K562 (cell line): ENCODE data around the gene XPOT. TPM values are rescaled to one million over a fixed set of nuclear protein-coding genes. Genes with fewer than 3 reads are reported as not detected.

Experiments used
- CHD2 ChIP-seq: IDR thresholded peaks from 2 replicates; pipeline ENCODE4 v1.6.1; 2011; ENCODE audit warnings: low read depth, low read length
- MYBL2 ChIP-seq, 2 experiments: fragments of 450-650 bp in 1 of 2; sonication (generic) in 1 of 2; formaldehyde crosslinking in 1 of 2; IDR thresholded peaks; 2 replicates each; pipeline versions ENCODE4 v1.6.1 to v1.8.1; 2017 to 2022; ENCODE audit warnings: borderline replicate concordance in 1 of 2, inconsistent platforms in 1 of 2, low read depth in 1 of 2, mild to moderate bottlenecking in 1 of 2, missing genetic modification reagents in 1 of 2, moderate library complexity in 1 of 2
- RREB1 ChIP-seq: fragments of 250-450 bp; sonication (Bioruptor Pico); IDR thresholded peaks from 2 replicates; pipeline ENCODE4 v1.4.0; 2020
- ZNF41 ChIP-seq: fragments of 250-450 bp; sonication (Bioruptor Pico); conservative IDR thresholded peaks from 2 replicates; pipeline ENCODE4 v1.4.0; 2020; ENCODE audit warnings: mild to moderate bottlenecking
- polyA plus RNA-seq, 8 experiments: library from polyadenylated mRNA; depleted of rRNA in 4 of 8; stranded (reverse) in 5 of 8; unstranded in 3 of 8; fragments of >200 nt; fragmentation: Nextera tagmentation in 2 of 8; fragmentation: Illumina TruSeq in 1 of 8; extraction: Ambion mirVana in 2 of 8; extraction: Trizol in 1 of 8; gene quantifications; 2 replicates each; pipeline versions ENCODE4 v1.2.1 to v1.2.3, GENCODE V29; 2011 to 2014; ENCODE audit warnings: inconsistent platforms in 1 of 8, missing spikeins in 1 of 8
- total RNA-seq, 7 experiments: library from RNA; depleted of rRNA in 6 of 7; stranded (reverse); fragments of >200 nt in 6 of 7; fragmentation: Illumina TruSeq in 2 of 7; extraction: Trizol in 2 of 7; gene quantifications; 2 replicates each; pipeline versions ENCODE4 v1.2.1 to v1.2.3, GENCODE V29; 2011 to 2021; ENCODE audit warnings: low replicate concordance in 1 of 7
- TF ChIP-seq, protein P1 (sequence below): sonication (generic); formaldehyde crosslinking; IDR thresholded peaks from 2 replicates; pipeline ENCODE4 v1.8.0; 2023; ENCODE audit warnings: mild to moderate bottlenecking, missing genetic modification reagents

The XPOT gene
- total and polyA plus RNA-seq, 9 of the 15 experiments (the other 6 are each of a cell fraction or from before 2014, with no cell fraction given) = 26.2 to 192 (median 102) TPM

- TF ChIP-seq, protein P1, sequence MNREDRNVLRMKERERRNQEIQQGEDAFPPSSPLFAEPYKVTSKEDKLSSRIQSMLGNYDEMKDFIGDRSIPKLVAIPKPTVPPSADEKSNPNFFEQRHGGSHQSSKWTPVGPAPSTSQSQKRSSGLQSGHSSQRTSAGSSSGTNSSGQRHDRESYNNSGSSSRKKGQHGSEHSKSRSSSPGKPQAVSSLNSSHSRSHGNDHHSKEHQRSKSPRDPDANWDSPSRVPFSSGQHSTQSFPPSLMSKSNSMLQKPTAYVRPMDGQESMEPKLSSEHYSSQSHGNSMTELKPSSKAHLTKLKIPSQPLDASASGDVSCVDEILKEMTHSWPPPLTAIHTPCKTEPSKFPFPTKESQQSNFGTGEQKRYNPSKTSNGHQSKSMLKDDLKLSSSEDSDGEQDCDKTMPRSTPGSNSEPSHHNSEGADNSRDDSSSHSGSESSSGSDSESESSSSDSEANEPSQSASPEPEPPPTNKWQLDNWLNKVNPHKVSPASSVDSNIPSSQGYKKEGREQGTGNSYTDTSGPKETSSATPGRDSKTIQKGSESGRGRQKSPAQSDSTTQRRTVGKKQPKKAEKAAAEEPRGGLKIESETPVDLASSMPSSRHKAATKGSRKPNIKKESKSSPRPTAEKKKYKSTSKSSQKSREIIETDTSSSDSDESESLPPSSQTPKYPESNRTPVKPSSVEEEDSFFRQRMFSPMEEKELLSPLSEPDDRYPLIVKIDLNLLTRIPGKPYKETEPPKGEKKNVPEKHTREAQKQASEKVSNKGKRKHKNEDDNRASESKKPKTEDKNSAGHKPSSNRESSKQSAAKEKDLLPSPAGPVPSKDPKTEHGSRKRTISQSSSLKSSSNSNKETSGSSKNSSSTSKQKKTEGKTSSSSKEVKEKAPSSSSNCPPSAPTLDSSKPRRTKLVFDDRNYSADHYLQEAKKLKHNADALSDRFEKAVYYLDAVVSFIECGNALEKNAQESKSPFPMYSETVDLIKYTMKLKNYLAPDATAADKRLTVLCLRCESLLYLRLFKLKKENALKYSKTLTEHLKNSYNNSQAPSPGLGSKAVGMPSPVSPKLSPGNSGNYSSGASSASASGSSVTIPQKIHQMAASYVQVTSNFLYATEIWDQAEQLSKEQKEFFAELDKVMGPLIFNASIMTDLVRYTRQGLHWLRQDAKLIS = no peak
- TF ChIP-seq RREB1 (CRISPR knock-in tag) (no peak), MYBL2 (IDR thresholded peaks at IDR 0.05; ENCODE audit: low read depth) (no peak), MYBL2 (CRISPR knock-in tag; IDR thresholded peaks at IDR 0.05; ENCODE audit: borderline replicate concordance) (no peak), ZNF41 (CRISPR knock-in tag) (no peak), CHD2 (no peak)
These were observed 24.8 kb downstream of the XPOT start (continued) for GRCh38 chr12:64428956-64429355.
